NCI-H345 treated with DMSO at 0.1 percent for 48 hours (cell line): ENCODE results near the gene GRIA3.

Experiments used
- DNase-seq: peaks from one replicate; lab custom pipeline; 2025; ENCODE audit not compliant: unreplicated experiment; lab: John Stamatoyannopoulos, UW

GRIA3 gene

DNA sequence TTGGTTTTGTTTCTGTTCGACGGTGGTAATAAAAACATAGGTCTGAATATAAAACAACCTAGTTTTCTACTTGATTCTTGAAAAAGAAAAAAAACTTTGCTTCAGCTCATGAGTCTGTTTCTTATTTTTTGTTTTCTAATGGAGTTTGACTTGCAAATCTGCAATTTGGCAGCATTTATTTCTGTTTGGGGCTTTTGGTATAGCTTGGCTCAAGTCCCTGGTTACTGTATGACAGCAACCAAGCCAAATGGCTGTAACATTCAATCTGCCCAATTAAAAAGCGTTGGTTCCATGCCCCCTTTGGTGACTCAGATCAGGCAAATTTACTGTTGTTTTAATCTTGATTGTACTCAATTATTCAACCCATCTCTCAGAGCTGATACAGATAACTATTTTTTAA is 263.4 kb downstream of the GRIA3 start:
- DNase-seq: no peak

- DNase-seq: no peak
These were observed 265.3 kb downstream of the GRIA3 start for GRCh38 chrX:123449335-123449734.

- peak; percentile 2 for DNase-seq
These were observed 266.1 kb downstream of the GRIA3 start for GRCh38 chrX:123450222-123450621.

- no peak for DNase-seq
These were observed 270.8 kb downstream of the GRIA3 start for GRCh38 chrX:123454712-123455431.

DNA sequence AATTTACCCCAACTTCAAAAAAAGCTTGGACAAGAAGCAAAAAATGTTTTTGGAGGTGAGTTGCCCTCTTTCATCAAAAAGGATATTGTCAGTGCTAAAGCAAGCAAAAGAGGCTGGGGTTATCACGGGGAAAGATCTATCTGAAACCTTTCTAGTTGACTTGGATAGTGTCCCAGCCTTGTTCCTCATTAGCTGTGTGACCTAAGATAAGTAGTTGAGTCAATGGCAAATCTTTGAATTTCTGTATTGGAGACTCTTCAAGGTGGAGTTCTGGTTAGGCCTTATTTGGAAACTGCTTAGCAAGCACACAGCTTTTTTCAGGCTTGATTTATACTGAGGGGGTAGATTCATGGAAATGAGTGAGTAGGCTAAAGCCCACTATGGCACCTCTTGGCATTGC is 271.6 kb downstream of the GRIA3 start:
- no peak for DNase-seq

DNA sequence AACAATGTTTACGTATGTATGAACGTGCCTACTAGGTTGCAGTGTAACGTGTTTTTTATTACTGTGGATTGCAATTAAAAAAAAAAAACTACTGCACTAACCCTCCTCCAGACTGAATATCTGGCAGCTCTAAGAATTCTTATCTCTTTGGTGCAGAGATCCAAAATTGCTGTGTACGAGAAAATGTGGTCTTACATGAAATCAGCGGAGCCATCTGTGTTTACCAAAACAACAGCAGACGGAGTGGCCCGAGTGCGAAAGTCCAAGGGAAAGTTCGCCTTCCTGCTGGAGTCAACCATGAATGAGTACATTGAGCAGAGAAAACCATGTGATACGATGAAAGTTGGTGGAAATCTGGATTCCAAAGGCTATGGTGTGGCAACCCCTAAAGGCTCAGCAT is 280.6 kb downstream of the GRIA3 start:
- DNase-seq: no peak

GRCh38 chrX:123468481-123468880 is 284.4 kb downstream of the GRIA3 start:
- no peak for DNase-seq

DNA sequence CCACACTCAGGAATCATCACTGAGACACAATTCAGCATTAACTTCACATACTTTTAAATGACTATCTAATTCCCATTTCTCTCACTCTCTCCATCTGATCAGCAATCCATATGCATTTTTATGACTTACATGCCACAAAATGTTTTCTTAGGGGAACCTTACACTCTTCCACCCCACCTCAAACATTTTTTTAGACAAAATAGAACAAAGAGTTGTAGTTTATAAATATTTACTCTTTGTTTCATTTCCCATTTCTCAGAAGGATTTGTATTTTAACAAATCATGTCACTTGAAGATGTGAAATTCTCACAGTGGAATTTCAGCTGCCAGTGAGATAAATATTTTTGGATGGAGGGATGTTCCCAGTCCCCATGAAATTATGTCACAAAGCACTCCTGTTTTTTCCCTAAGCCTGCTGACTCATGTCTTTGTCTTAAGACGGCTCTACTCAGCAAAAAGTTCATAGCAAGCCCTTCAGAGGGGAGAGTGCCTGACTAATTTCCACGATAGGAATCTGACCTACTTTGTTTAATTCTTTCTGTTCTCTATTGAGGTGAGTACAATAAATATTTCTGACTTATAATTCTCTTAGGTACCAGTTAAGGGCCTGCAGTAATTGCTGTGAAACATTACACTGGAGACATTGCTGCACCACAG is 291.1 kb downstream of the GRIA3 start:
- no peak for DNase-seq

DNA sequence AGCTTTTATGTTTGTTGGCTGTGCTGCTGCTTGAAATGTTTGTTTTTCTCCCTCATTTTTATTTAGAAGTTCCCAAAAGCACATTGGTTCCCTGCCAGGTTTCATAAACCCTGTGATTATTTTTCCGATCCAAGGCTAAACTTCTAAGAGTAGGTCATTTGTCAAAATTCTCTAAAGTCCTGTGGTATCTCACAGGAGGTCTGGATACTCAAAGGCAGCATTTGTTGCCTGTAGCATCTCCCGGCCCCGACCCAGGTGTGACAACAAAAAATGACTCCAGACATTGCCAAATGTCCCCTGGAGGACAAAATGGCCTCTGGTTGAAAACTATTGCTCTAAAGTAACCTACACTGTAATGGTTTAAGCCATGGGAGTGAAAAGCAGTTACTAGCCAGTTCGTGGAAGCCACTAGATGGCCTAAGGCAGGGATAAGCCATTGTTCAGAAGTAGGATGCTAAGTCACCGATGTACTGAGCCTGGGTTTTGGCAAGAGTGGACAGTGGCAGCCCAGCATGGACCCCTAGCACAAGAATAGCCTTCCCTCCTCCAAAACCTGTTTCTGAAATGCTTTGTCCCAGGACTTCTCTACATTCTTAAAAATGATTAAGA is 292.6 kb downstream of the GRIA3 start:
- no peak for DNase-seq

DNA sequence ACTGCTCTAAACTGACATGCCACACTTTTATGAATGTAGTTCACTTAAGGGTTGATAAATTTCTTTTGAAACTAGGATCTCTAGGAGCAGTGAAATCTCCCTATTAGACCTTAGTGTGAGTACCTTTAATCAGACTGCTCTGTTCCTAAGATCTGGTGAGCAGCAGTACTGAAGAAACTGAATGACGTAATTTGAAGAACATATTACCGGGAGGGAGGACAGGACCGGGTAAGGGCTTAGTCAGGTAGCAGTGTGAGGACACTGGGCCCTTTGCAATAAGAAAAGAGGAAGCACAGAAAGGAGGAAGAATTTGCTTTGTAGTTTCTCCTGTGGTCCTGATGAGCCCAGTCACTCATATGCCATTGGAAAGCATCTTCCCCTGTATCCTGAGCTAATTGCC is 293.6 kb downstream of the GRIA3 start:
- no peak for DNase-seq

DNA sequence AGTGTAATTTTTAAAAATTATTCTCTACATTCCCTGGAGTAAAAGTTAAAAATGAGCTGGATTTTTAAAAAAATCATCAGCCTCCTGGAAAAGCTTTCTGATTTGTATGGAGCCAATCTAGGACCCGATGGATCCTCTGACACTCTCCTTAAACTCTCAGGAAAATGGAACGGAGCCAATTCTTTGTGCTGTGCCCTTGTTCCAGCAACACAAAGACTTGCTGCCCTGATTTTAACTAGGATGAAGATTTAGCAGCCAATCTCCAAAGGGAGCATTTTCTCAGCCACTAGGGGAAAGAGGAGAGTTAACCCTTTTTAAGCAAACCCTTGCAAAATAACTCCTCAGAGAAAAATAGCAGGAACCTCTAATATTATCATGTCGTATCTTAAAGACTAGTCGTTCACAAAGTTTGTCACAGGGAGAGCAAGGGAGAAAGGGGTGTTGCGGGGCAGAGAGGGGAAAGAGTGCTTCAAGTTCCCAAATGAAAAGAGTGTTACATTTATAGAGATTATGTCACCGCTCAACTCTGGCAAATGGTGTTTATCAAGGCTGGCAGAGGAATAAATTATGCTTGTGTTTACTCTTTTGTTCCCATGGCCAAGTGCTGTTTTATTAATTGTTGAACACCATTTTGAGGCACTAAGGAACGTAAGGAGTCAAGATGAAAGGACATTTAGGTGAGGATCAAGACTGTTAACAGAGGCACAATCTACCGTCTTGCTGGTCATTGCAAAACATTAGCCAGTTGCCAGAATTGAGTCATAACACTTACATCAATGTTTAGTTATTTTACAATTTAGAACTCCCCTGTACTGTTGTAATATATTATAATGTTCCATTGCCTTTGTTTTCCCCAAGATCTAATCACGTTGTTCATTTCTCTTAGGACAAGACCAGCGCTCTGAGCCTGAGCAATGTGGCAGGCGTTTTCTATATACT is 298.1 kb downstream of the GRIA3 start:
- DNase-seq: no peak

GRCh38 chrX:123486297-123486696 is 302.2 kb downstream of the GRIA3 start:
- no peak for DNase-seq

- no peak for DNase-seq
These were observed 303.2 kb downstream of the GRIA3 start for GRCh38 chrX:123487236-123487635.

- DNase-seq: no peak
These were observed 303.6 kb downstream of the GRIA3 start for GRCh38 chrX:123487669-123488068.

GRCh38 chrX:123489011-123489410 is 304.9 kb downstream of the GRIA3 start:
- DNase-seq: no peak

DNA sequence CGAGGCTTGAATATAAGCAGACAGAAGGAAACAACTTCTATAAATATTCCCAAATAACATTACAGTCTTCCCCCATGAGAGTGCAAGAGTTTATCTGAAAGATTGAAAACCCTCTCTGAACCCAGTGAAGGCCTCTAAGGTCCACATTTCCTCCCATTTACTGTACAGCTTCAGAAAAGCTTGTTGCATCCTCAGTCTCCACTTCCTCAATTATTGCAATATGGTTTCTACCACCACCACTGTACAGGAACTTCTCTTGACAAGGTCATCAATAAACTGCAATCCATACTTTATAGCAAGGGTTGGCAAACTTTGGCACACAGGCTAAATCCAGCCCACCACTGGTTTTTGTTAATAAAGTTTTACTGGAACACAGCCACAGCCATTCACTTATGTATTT is 309.8 kb downstream of the GRIA3 start:
- DNase-seq: no peak

- no peak for DNase-seq
These were observed 315.7 kb downstream of the GRIA3 start for GRCh38 chrX:123499787-123500186.

- DNase-seq: no peak
These were observed 320.0 kb downstream of the GRIA3 start for GRCh38 chrX:123504047-123504446.

DNA sequence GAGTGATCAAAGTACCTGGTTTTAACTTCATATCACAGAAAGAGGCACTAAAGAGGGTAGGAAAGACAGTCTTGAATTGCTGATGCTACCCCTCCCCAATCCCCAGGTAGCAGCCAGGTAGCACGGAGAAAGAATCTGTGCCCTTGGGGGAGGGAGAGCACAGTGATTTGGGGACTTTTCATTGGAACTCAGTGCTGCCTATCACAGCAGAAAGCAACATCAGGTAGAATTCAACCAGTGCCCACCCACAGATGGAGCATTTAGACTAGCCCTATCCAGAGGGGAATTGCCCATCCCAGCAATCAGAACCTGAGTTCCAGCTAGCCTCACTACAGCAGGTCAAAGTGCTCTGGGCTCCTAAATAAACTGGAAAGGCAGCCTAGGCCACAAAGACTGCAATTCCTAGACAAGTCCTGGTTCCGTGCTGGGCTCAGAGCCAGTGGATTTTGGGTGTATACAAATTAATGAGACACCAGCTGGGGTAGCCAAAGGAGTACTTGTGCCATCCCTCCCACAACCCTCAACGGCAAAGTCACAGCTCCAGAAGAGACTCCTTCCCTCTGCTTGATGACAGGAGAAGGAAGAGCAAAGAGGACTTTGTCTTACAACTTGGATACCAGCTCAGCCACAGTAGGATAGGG is 320.7 kb downstream of the GRIA3 start:
- DNase-seq: no peak

DNA sequence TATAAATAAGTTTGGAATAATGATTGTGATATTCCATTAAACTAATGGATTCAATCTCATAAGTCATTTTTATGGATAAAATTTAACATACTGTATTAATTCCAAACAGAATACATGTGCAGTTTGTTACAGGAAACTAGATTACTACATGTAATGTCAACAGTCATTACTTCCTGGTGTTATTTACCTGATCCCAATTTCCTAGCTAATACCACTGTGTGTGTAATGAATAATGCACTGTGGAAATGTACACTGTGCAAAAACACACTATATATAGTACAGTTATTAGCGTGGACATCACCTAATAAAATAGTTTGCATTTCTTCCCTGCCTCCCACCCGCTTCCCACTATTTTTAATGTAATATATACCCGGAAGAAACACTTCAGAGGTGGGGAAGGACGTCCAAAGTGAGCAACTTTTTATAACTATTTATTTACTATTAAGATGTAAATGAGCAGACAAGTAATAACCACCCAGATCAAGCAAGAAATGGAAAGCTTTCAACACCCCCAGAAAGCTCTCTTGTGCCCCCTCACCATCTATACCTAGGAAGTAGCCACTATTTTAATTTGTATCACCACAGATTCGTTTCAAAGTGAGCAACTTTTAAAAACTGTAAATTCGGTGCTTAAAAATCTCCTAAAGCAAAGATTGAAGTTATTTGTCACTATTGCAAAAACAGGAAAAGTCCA is 329.7 kb downstream of the GRIA3 start:
- DNase-seq: no peak
